Mesenchymal stem cell (in vitro differentiated cells and primary cell): ENCODE results near the gene NPY4R2.
"Not testable (repeated sequence)": the region's sequence is repeated elsewhere in the genome, so short reads cannot be mapped to it uniquely, and the experiment has no call there.

ENCODE experiments used
- DNase-seq: peaks from one replicate; pipeline ENCODE4 v3.0.0-alpha.2; 2013
- H2AFZ ChIP-seq: one replicate; pipeline ENCODE4 v1.6.1; 2013; ENCODE audit warnings: low read depth, mild to moderate bottlenecking, control low read depth, inconsistent platforms, low read length, moderate library complexity
- H2AK5ac ChIP-seq: 2 replicates; pipeline ENCODE4 v1.6.1; 2013; ENCODE audit warnings: low read length, moderate library complexity, mild to moderate bottlenecking, inconsistent platforms; ENCODE audit not compliant: severe bottlenecking
- H2BK120ac ChIP-seq: one replicate; pipeline ENCODE4 v1.6.1; 2013; ENCODE audit warnings: low read depth, mild to moderate bottlenecking, inconsistent platforms, low read length, moderate library complexity
- H2BK12ac ChIP-seq, 2 experiments: one replicate each; pipeline ENCODE4 v1.6.1; 2013; ENCODE audit warnings: inconsistent platforms in 2 of 2, low read length in 2 of 2, mild to moderate bottlenecking in 2 of 2, moderate library complexity in 2 of 2, control low read depth in 1 of 2
- H2BK15ac ChIP-seq: one replicate; pipeline ENCODE4 v1.6.1; 2013; ENCODE audit warnings: mild to moderate bottlenecking, low read depth, inconsistent platforms; ENCODE audit not compliant: poor library complexity, severe bottlenecking
- H2BK5ac ChIP-seq: 2 replicates; pipeline ENCODE4 v1.6.1; 2013; ENCODE audit warnings: low read depth, mild to moderate bottlenecking, low read length, control low read depth, inconsistent platforms; ENCODE audit not compliant: poor library complexity, severe bottlenecking
- H3K14ac ChIP-seq, 2 experiments: one replicate each; pipeline ENCODE4 v1.6.1; 2013; ENCODE audit warnings: inconsistent platforms in 2 of 2, low read length in 2 of 2, control low read depth in 1 of 2, mild to moderate bottlenecking in 1 of 2, moderate library complexity in 1 of 2
- H3K18ac ChIP-seq, 2 experiments: one replicate each; pipeline ENCODE4 v1.6.1; 2013; ENCODE audit warnings: inconsistent platforms in 2 of 2, low read length in 2 of 2, control low read depth in 1 of 2, low read depth in 1 of 2, mild to moderate bottlenecking in 1 of 2
- H3K23ac ChIP-seq, 2 experiments: one replicate each; pipeline ENCODE4 v1.6.1; 2013; ENCODE audit warnings: inconsistent platforms in 2 of 2, low read length in 2 of 2, mild to moderate bottlenecking in 2 of 2, moderate library complexity in 2 of 2, control low read depth in 1 of 2
- H3K27ac ChIP-seq: 2 replicates; pipeline ENCODE4 v1.5.1; 2013; ENCODE audit warnings: mild to moderate bottlenecking, moderate library complexity, low read length, control low read depth, inconsistent platforms; ENCODE audit not compliant: poor library complexity, severe bottlenecking
- H3K27me3 ChIP-seq, 2 experiments: 2 replicates each; pipeline versions ENCODE4 v1.6.1 to v1.7.0; 2013; ENCODE audit warnings: low read length in 2 of 2, mild to moderate bottlenecking in 2 of 2, moderate library complexity in 2 of 2, control low read depth in 1 of 2, inconsistent platforms in 1 of 2; ENCODE audit not compliant: control insufficient read depth in 1 of 2, insufficient read depth in 1 of 2
- H3K36me3 ChIP-seq, 2 experiments: 2 replicates each; pipeline versions ENCODE4 v1.6.1 to v1.7.0; 2013; ENCODE audit warnings: low read length in 2 of 2, control low read depth in 1 of 2, inconsistent platforms in 1 of 2, low read depth in 1 of 2, mild to moderate bottlenecking in 1 of 2; ENCODE audit not compliant: insufficient read depth in 2 of 2, control insufficient read depth in 1 of 2
- H3K4ac ChIP-seq, 2 experiments: one replicate each; pipeline ENCODE4 v1.6.1; 2013; ENCODE audit warnings: inconsistent platforms in 2 of 2, low read length in 2 of 2, mild to moderate bottlenecking in 2 of 2, moderate library complexity in 2 of 2, control low read depth in 1 of 2, low read depth in 1 of 2
- H3K4me1 ChIP-seq: 2 replicates; pipeline ENCODE4 v1.6.1; 2013; ENCODE audit warnings: low read depth, low read length, control low read depth; ENCODE audit not compliant: control insufficient read depth, insufficient read depth
- H3K4me2 ChIP-seq: 2 replicates; pipeline ENCODE4 v1.6.1; 2013; ENCODE audit warnings: low read length, mild to moderate bottlenecking, inconsistent platforms; ENCODE audit not compliant: poor library complexity, severe bottlenecking
- H3K4me3 ChIP-seq, 2 experiments: 2 replicates each; pipeline versions ENCODE4 v1.5.1 to v1.7.0; 2013; ENCODE audit warnings: low read length in 2 of 2, mild to moderate bottlenecking in 2 of 2, control low read depth in 1 of 2, low read depth in 1 of 2; ENCODE audit not compliant: insufficient read depth in 1 of 2
- H3K79me1 ChIP-seq: replicated peaks from 2 replicates; pipeline ENCODE4 v1.6.1; 2013; ENCODE audit warnings: mild to moderate bottlenecking, control low read depth, low read length, inconsistent platforms; ENCODE audit not compliant: poor library complexity, severe bottlenecking
- H3K9ac ChIP-seq: 2 replicates; pipeline ENCODE4 v1.7.0; 2013; ENCODE audit warnings: mild to moderate bottlenecking, low read length, moderate library complexity
- H3K9me3 ChIP-seq: 2 replicates; pipeline ENCODE4 v1.7.0; 2013; ENCODE audit warnings: mild to moderate bottlenecking, low read length; ENCODE audit not compliant: control insufficient read depth
- H4K8ac ChIP-seq: one replicate; pipeline ENCODE4 v1.6.1; 2013; ENCODE audit warnings: inconsistent platforms, mild to moderate bottlenecking, low read length, moderate library complexity
- H4K91ac ChIP-seq: one replicate; pipeline ENCODE4 v1.6.1; 2013; ENCODE audit warnings: mild to moderate bottlenecking, low read length, inconsistent platforms
- WGBS: methylation state at CpG from one replicate; pipeline ENCODE4 v1.1.7; 2013; ENCODE audit warnings: mixed read lengths; 5-methylcytosine and 5-hydroxymethylcytosine counted together

The NPY4R2 gene

GRCh38 chr10:47909333-47909732, 9.1 kb upstream of the NPY4R2 start:
- not testable (repeated sequence) for H3K14ac ChIP-seq, H3K79me1 ChIP-seq, H2BK120ac ChIP-seq, H3K4me2 ChIP-seq, H2AFZ ChIP-seq, H2BK5ac ChIP-seq, H2BK15ac ChIP-seq, H3K4me3 ChIP-seq, H3K27me3 ChIP-seq, H3K23ac ChIP-seq, H3K36me3 ChIP-seq, H4K8ac ChIP-seq, DNase-seq, H3K4me1 ChIP-seq, H2BK12ac ChIP-seq, H3K27ac ChIP-seq, H2AK5ac ChIP-seq, H3K18ac ChIP-seq, H3K4ac ChIP-seq, H3K9me3 ChIP-seq, H4K91ac ChIP-seq, H3K9ac ChIP-seq
- WGBS = no CpG with 5 or more reads among the region's 1 CpG

DNA sequence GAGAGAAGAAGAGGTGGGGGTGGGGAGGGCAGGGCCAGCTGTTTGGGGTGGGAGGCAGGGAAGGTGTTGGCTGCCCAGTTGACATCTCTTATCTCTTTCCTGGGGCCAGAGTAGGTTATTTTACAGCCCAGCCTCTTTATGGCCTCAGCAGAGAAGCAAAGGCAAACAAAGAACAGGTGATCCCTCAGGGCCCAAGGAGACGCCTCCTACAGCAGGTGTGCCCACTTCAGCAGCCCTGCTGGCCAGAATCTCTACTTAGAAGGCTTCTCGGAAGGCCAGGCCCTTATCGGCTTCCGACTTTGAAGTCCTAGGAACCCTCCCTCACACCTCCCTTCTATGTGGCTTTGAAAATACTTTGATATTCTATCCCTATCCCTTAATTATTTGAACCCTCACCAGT, 8.0 kb upstream of the NPY4R2 start:
- not testable (repeated sequence) for H2BK15ac ChIP-seq

GRCh38 chr10:47914052-47914451, 4.4 kb upstream of the NPY4R2 start:
- H3K79me1 ChIP-seq, H2BK15ac ChIP-seq, H3K9me3 ChIP-seq, H2AFZ ChIP-seq, H4K8ac ChIP-seq, H3K23ac ChIP-seq, H3K4me2 ChIP-seq, H3K4me3 ChIP-seq, H3K4ac ChIP-seq, H3K27ac ChIP-seq, DNase-seq, H3K18ac ChIP-seq, H2BK12ac ChIP-seq, H3K14ac ChIP-seq, H4K91ac ChIP-seq, H2AK5ac ChIP-seq, H3K27me3 ChIP-seq, H3K4me1 ChIP-seq, H2BK120ac ChIP-seq, H2BK5ac ChIP-seq, H3K9ac ChIP-seq, H3K36me3 ChIP-seq: not testable (repeated sequence)
- WGBS = no CpG with 5 or more reads among the region's 2 CpGs

More for the DNA sequence above, 8.0 kb upstream of the NPY4R2 start:
- H3K79me1 ChIP-seq, H3K4me2 ChIP-seq, H3K27ac ChIP-seq, H2AFZ ChIP-seq, H3K4me1 ChIP-seq, H3K4ac ChIP-seq, H2BK12ac ChIP-seq, H3K36me3 ChIP-seq, H3K9me3 ChIP-seq, H3K9ac ChIP-seq, H2BK5ac ChIP-seq, H3K4me3 ChIP-seq, H2BK120ac ChIP-seq, H3K27me3 ChIP-seq, H4K8ac ChIP-seq, H3K18ac ChIP-seq, DNase-seq, H4K91ac ChIP-seq, H3K14ac ChIP-seq, H3K23ac ChIP-seq, H2AK5ac ChIP-seq: not testable (repeated sequence)
- no CpG with 5 or more reads among the region's 4 CpGs for WGBS

GRCh38 chr10:47915849-47916548, 2.5 kb upstream of the NPY4R2 start:
- not testable (repeated sequence) for H4K8ac ChIP-seq, H4K91ac ChIP-seq, H3K79me1 ChIP-seq, H2BK5ac ChIP-seq, H2AFZ ChIP-seq, H3K9ac ChIP-seq, H3K4ac ChIP-seq, H3K36me3 ChIP-seq, H3K18ac ChIP-seq, H2AK5ac ChIP-seq, H3K4me1 ChIP-seq, DNase-seq, H3K9me3 ChIP-seq, H3K23ac ChIP-seq, H3K27me3 ChIP-seq, H2BK120ac ChIP-seq, H3K14ac ChIP-seq, H2BK15ac ChIP-seq, H2BK12ac ChIP-seq, H3K4me3 ChIP-seq, H3K4me2 ChIP-seq, H3K27ac ChIP-seq
- no CpG with 5 or more reads among the region's 4 CpGs for WGBS
